ENCODE data around the gene LAMP1. TPM values are rescaled to one million over a fixed set of nuclear protein-coding genes. Genes with fewer than 3 reads are reported as not detected.

Gene LAMP1
- 128 and 172 TPM in 2 replicates for total RNA-seq

GRCh38 chr13:113296823-113297369 lies at the start of gene LAMP1:
TSS of gene LAMP1 (plus strand) at chr13:113297239. CDS start at chr13:113297435, 196 bp downstream.

Small RNA genes lying within 50 kb of the gene (small RNA-seq; reads per million reads assigned to genes)
- not detected for gene MIR8075 (ENCODE audit: low replicate concordance)

Other genes starting within 250 kb of the LAMP1 start
- gene F7, start 191.4 kb upstream of the LAMP1 start, total RNA-seq = not detected in 2 replicates
- gene F10, start 174.4 kb upstream of the LAMP1 start, total RNA-seq = 2.7 and 9.0 TPM in 2 replicates
- not detected in 2 replicates for gene PROZ, start 138.6 kb upstream of the LAMP1 start, total RNA-seq
- 43.3 and 54.7 TPM in 2 replicates for gene PCID2, start 88.6 kb upstream of the LAMP1 start, total RNA-seq
- gene CUL4A, start 87.6 kb upstream of the LAMP1 start, total RNA-seq = 82.9 and 126 TPM in 2 replicates
- gene GRTP1, start 66.9 kb downstream of the LAMP1 start, total RNA-seq = 0.72 and 2.0 TPM in 2 replicates
- 3.3 and 9.2 TPM in 2 replicates for gene ADPRHL1, start 156.2 kb downstream of the LAMP1 start, total RNA-seq
- gene DCUN1D2, start 193.5 kb downstream of the LAMP1 start, total RNA-seq = 9.7 and 11.6 TPM in 2 replicates

All from placental pericyte (primary cell).